Right lobe of liver (tissue), 6 donors: Measurements from ENCODE around the gene KSR2. TPM values are rescaled to one million over a fixed set of nuclear protein-coding genes. Genes with fewer than 3 reads are reported as not detected.
A peak's percentile ranks its signal among the peaks of the same experiment; 100 is the strongest.

ENCODE experiments used
- ATAC-seq, 4 donors: fragments of 200-7000 bp; cut with Tn5 transposase; one replicate each; pipeline ENCODE4 v1.9.1; 2020; ENCODE audit warnings: mild to moderate bottlenecking in 4 of 4, moderate library complexity in 4 of 4
- DNase-seq, 3 donors: peaks; one replicate each; pipeline ENCODE4 v3.0.0-alpha.2; 2020
- H3K27ac ChIP-seq, 3 donors: fragments of 200-600 bp; one replicate each; pipeline ENCODE4 v1.8.0; 2022
- H3K27me3 ChIP-seq, 2 donors: fragments of 200-600 bp; one replicate each; pipeline ENCODE4 v1.8.0; 2022
- H3K36me3 ChIP-seq, 4 donors: fragments of 200-600 bp; sonication (generic) in 1 of 4; one replicate each; pipeline versions ENCODE4 v1.5.1 to v1.8.0; 2017 to 2022; ENCODE audit warnings: control low read depth in 1 of 4
- H3K4me1 ChIP-seq, 4 donors: fragments of 200-600 bp; sonication (generic) in 1 of 4; one replicate each; pipeline versions ENCODE4 v1.5.1 to v1.8.0; 2017 to 2022; ENCODE audit warnings: control low read depth in 1 of 4
- H3K4me3 ChIP-seq, 3 donors: fragments of 200-600 bp; one replicate each; pipeline ENCODE4 v1.8.0; 2022
- H3K9me3 ChIP-seq, 4 donors: fragments of 200-600 bp; sonication (generic) in 1 of 4; one replicate each; pipeline versions ENCODE4 v1.5.1 to v1.8.0; 2017 to 2022; ENCODE audit warnings: control low read depth in 1 of 4
- CTCF ChIP-seq, 4 donors: fragments of 200-600 bp in 3 of 4; fragments of 450-650 bp in 1 of 4; IDR thresholded peaks; one replicate each; pipeline versions ENCODE4 v1.5.1 to v1.8.0; 2016 to 2022; ENCODE audit warnings: antibody characterized with exemption in 4 of 4, mild to moderate bottlenecking in 2 of 4
- POLR2A ChIP-seq: fragments of 450-650 bp; IDR thresholded peaks from one replicate; pipeline ENCODE4 v1.6.1; 2017; ENCODE audit warnings: antibody characterized with exemption, mild to moderate bottlenecking
- WGBS: methylation state at CpG from one replicate; pipeline ENCODE4 v1.1.6; 2018; ENCODE audit warnings: low coverage, low lambda C conversion rate; ENCODE audit not compliant: insufficient coverage; ENCODE audit errors: missing lambda C conversion rate; 5-methylcytosine and 5-hydroxymethylcytosine counted together
- intact Hi-C, 2 donors: fragments of 100-400 bp; cut with DNase I; formaldehyde crosslinking; loops; one replicate each; pipeline versions ENCODE4 v1.11.2 to v1.14.1; 2022
- total RNA-seq, 6 experiments: library from RNA; depleted of rRNA in 2 of 6; stranded (reverse); fragments of >200 nt in 2 of 6; fragmentation: NEBNext Ultra II Directional in 3 of 6; extraction: Animal tissue kit (Norgen Biotek cat#: 25700) in 3 of 6; gene quantifications; one replicate each; pipeline versions ENCODE4 v1.1.0 to v1.2.4, GENCODE V29; 2016 to 2023
- donor health status: DM: no; HTN: yes; CAD: no.
- donor health status: DM: no; HTN: no; CAD: no.
- donor health status: DM: no; HTN: no; CAD: no.
- donor health status: DM: no; HTN: yes; CAD: no.
- donor health status: DM: no; HTN: yes; CAD: no.

KSR2 gene
- total RNA-seq, 6 experiments from 2014 or later = 0.02 to 0.07 (median 0.02) TPM; not detected in 2

GRCh38 chr12:117926391-117926899 is 42.3 kb downstream of the KSR2 start:
- H3K27ac ChIP-seq = no peak overlapping the region
- no peaks in the 10 kb centered on the region for H3K36me3 ChIP-seq
- H3K27me3 ChIP-seq = no peaks in the 10 kb centered on the region
- no peaks in the 10 kb centered on the region for H3K4me1 ChIP-seq
- intact Hi-C loops = no loop called here
- 21% methylated on average over 1 of the region's 4 CpGs for WGBS
- no peaks in the 10 kb centered on the region for H3K9me3 ChIP-seq
- TF ChIP-seq CTCF (IDR thresholded peaks at IDR 0.05) (no peak), POLR2A (no peak)
- no peak overlapping the region for H3K4me3 ChIP-seq
- DNase-seq (no peak), ATAC-seq (no peak)

- no peaks in the 10 kb centered on the region for H3K4me1 ChIP-seq
- no peak overlapping the region for H3K4me3 ChIP-seq
- intact Hi-C loops = no loop called here
- no peak for ATAC-seq
- DNase-seq = no peak
- no peaks in the 10 kb centered on the region for H3K27me3 ChIP-seq
- H3K9me3 ChIP-seq = no peaks in the 10 kb centered on the region
- TF ChIP-seq CTCF (IDR thresholded peaks at IDR 0.05) (no peak), POLR2A (no peak)
- no peaks in the 10 kb centered on the region for H3K36me3 ChIP-seq
- H3K27ac ChIP-seq = no peak overlapping the region
- 40% methylated on average over 6 of the region's 6 CpGs for WGBS
These were observed 46.6 kb downstream of the KSR2 start for GRCh38 chr12:117921929-117922777.

- no peaks in the 10 kb centered on the region for H3K36me3 ChIP-seq
- no peak overlapping the region for H3K27ac ChIP-seq
- no peak overlapping the region for H3K4me3 ChIP-seq
- no peaks in the 10 kb centered on the region for H3K9me3 ChIP-seq
- intact Hi-C loops = no loop called here
- H3K4me1 ChIP-seq = no peaks in the 10 kb centered on the region
- TF ChIP-seq CTCF (IDR thresholded peaks at IDR 0.05) = no peak
- ATAC-seq = peak in 1 of 4 donors; percentile 24
- no peak for DNase-seq
- 60% methylated on average over 2 of the region's 2 CpGs for WGBS
- H3K27me3 ChIP-seq = no peaks in the 10 kb centered on the region
These were observed 49.3 kb downstream of the KSR2 start for GRCh38 chr12:117919479-117919878.

GRCh38 chr12:117914686-117915085 is 54.1 kb downstream of the KSR2 start:
- DNase-seq (no peak), ATAC-seq (no peak)
- Histone ChIP-seq H3K36me3 (no peaks in the 10 kb centered on the region), H3K27me3 (no peaks in the 10 kb centered on the region), H3K4me3 (no peak overlapping the region), H3K9me3 (no peaks in the 10 kb centered on the region), H3K4me1 (no peaks in the 10 kb centered on the region), H3K27ac (no peak overlapping the region)
- WGBS = 95% methylated on average over 4 of the region's 4 CpGs
- TF ChIP-seq CTCF (IDR thresholded peaks at IDR 0.05) (no peak), POLR2A (no peak)
- intact Hi-C loops = no loop called here
